ENCODE data around the gene STAG3.

STAG3 gene

DNA sequence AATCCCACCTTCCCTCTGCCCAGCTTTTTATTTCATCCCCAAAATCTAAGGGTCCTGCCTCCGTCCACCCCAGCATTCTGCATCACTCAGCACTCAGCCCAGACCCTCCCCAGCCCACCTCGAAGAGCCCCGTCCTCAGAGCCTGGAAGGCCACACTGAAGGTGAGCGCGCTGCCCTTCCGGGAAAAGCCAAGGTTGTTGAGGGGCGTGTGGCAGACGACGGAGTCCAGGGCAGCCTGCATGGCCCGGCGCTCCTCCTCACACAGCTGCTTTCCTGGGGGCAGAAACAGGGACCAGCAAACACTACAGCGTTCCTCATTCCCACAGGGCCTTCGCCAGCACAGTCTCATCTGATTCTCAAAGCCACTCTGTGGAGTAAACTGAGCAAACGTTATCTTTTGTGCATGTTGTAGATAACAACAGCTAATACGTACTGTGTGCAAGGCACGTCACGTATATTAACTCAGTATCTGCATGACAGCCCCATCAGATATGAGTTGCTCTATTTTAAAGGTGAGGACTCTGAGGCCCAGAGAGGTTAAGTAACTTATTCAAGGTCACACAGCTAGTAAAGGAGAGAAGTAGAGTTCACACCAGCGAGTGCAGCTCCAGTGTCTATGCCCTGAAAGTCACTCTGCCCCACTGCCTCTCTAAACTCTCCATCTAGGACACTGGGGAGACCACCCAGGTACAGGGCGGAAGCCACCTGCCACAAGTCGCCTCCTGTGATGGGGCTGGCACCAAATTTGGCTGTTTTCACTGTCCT is 22.0 kb upstream of the STAG3 start:
- DNase-seq (ENCODE audit: low read depth in 3 of 3): no peak

DNA sequence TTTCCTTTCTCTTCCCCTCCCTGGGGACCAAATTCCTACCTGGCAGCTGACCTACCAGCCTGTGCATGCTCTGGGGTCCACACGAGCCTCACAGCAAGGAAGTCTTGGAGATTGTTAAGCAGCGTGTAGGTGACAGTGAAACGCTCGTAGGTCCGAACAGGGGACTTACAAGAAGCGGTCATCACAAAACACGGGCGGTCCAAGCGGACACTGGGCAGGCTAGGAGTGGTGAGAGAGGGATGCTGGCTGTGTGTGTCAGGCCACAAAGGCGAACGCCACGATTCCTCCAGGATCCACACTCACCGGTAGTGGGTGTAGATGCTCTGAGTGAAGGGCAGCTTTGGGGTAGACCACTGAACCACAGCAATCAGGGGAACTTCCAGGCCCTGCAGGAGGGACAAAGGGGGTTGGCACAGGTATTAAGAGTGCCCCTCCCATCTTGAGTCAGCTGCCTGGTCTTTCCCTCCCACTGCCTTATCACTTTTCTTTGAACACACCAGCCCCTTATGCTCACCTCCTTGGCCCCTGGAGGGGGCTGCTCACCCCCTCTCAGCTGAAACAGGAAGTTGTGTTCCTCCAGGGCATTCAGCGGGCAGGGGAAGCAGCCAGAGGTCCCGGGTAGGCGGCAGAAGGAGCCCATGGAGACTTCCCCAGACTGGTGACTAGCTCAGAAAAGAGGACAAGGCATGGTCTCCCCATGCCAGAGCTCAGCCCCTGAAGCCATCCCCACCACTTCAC is 21.2 kb upstream of the STAG3 start:
- no peak for DNase-seq (ENCODE audit: low read depth in 3 of 3)

DNA sequence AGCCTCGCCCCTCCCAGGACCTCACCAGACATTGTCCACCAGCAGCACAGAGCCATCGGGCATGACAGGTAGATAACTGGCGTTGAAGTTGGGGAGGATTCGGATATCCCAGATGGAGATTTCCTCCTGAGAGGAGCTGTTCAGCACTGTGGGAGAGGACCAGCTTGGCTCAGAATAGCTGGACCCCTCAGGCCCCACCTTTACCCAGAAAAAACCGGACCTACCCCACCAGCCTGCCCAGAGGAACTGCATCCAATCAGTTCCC is 20.7 kb upstream of the STAG3 start:
- no peak for DNase-seq (ENCODE audit: low read depth in 3 of 3)

DNA sequence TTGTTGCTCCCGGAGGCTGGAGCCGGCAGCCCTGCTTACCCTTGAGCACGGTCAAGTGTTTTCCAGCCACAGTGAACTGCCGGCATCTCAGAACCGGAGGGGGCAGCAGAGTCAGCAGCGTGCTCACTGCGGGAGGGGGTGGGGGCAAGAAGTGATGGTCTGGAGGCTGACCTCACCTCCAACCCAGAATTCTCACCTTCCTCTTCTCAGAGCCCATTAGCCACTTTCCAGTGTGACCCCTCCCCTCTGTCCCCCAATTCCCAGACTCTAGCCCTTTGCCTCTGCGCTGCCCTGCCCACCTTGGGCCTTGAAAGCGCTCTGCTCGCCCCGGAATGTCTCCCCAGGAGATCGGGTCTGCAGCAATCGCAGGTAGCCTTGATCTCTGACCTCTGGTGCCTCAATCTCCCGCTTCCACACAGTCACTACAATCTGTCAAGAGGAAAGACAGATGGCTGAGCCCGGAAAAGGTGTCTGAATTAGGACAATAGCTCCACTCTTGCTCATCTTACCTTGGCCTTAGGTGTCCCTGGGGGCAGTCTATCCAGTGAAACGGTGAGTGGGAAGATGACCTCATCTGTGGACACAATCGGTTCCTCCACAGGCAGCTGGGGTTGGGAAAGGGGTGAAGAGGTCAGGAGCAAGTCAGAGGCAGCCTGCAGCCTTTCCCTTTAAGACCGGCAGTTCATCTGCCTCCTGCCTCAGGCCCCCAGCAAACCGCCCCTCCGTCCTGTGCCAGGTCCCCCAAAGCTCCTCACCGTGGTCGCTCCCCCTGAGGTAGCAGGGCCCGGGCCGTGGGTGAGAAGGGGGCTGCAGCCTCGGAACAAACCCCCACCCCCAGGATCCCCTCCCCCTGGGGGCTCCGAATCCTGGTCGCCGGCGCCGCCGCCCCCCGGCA is 20.1 kb upstream of the STAG3 start:
- DNase-seq (ENCODE audit: low read depth in 3 of 3): no peak

DNA sequence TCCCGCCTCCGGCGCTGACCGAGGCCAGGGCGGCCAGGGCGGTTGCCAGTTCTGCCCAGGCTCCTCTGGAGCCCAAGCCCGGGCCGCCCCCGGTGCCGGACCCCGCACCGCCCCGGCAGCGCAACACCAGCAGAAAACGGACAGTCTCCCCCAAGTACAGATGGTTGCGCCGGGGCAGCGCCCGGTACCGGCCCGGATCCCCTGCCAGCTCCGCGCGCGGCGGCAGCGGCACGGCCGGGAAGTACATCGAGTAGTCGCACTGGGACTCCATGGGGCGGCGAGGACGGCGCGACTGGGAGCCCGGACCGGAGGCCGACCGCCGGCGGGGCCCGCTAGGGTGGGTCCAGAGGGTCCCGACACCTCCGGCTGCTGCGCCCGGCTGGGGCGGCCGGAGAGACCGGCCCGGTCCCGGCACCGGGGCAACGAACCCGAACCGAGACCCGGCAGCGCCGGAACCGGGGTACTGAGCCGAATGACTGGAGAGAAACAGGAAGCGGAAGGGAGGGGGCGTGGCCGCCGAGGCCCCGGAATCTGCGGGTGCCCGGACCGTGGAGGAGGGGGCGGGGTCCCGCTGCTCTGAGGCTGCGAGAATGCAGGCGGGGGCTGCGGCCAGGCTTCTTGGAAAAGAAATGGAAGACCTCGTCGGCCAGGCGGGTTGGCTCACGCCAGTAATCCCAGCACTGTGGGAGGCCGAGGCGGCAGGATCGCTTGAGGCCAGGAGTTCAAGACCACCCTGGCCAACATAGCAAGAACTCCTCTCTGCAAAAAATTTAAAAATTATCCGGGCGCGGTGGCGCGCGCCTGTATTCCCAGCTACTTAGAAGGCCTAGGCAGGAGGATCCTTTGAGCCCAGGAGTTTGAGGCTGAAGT is 19.3 kb upstream of the STAG3 start, which contains the start of gene TRAPPC14:
Gene TRAPPC14 (minus strand): TSS at position 495 of the 870 bp plus-strand sequence. CDS start 224 bp downstream, at position 271.
- DNase-seq (ENCODE audit: low read depth in 3 of 3): peak; percentile 80 to 95 (median 84)

DNA sequence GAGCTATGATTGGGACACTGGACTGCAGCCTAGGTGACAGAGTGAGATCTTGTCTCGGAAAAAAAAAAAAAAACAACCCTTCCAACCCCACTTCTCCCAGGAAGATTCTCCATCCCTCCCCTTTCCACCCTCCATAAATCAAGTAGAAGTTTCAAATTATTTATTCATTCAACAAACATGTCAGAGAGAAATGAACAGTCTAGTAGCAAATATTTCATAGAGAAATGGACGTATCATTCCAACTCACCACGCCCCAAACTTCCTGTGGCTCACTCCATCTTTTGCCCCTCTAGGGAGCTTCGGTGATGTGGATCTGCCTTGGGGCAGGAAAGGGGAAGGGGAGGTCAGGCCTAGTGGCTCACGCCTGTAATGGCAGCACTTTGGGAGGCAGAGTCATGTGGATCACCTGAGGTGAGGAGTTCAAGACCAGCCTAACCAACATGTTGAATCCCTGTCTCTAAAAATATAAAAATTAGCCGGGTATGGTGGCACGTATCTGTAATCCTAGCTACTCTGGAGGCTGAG is 18.6 kb upstream of the STAG3 start:
- DNase-seq (ENCODE audit: low read depth in 3 of 3): no peak

DNA sequence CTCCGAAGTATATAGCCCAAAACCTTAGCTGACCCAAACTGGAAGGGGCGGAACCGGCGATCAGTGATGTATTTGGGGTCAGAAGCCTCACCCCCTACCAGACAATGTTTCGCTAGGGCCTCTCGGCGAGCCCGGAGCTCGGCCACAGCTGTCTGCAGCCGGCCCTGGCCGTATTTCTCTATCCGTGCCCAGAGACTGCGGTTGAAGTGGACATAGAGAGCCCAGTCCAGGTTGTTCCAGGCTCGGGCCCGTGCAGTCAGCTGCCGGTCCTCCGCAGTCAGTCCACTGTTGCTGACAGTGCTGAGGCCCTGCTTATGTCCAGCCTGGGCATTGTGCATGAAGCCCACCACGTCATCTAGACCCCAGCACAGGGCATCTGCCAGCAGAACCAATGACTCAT is 17.7 kb upstream of the STAG3 start:
- no peak for DNase-seq (ENCODE audit: low read depth in 3 of 3)

DNA sequence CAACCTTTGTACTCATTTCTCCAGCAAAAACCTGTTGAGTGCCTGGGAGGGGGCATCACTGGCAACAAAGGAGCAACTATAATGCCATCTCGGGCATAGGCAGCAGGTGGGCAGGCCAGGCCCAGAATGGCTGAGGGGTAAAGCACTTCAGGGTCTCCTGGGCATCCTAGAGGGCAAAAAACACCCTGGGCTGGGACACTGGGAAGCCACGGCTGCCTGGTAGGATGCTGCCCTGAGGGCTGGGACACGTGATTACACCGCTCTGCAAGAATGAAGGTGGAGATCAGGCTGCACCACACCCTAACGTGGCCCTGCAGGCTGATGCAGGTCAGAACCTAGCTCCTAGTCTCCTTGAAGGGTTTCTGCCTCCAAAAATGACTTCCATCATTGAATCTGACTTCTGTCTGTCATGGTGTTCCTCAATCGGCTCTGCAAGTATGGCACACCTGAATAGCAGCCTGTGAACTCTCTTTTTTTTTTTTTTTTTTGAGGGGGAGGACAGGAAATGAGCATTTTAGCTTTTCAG is 14.6 kb upstream of the STAG3 start:
- DNase-seq (ENCODE audit: low read depth in 3 of 3): no peak

DNA sequence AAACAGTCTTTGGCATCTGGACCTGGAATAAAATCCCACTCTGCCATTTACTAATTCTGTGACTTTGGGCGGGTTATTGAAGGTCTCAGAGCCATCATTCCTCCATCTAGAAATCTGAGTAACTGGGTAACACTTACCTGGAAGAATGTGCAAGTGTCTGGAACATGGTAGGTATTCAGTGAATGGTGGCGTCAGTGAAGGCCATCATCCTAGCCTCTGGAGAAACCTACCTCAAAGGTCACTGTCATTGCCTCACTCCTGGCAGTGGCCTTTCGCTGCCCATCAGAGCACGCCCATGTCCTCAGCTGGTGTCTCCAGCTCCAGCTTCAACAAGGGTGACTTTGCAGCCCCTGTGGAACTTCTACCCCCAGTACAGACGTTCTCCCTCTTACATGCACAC is 13.8 kb upstream of the STAG3 start:
- DNase-seq (ENCODE audit: low read depth in 3 of 3): no peak

DNA sequence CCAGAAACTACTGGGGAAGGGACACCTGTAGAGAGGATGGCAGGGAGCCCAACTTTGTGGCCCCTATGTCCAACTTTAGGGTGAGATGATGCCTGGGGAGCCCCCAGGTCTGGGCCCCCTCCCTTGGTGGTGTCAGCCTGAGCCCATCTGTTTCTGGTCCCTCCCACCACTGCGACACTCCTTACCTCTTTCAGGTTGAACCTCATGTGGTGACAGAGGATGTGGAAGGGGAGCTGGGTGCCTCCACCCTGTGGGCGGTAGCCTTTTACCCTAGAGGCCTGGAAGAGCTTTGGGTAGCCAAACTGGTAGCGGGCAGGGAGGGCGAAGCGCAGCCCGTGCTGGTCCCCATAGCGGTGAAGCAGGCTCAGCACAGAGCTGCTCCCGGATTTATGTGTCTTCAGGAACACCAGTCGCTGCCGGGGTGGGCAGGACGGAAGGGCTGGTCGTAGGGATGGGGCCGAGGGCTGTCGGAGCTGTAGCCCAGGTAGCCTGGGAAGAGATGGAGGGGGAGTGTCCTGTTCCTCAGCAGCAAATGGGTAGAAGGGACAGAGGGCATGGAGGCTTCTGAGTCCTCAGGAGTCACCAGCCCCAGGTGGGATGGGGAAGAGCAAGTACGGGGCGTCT is 11.3 kb upstream of the STAG3 start:
- no peak for DNase-seq (ENCODE audit: low read depth in 3 of 3)

DNA sequence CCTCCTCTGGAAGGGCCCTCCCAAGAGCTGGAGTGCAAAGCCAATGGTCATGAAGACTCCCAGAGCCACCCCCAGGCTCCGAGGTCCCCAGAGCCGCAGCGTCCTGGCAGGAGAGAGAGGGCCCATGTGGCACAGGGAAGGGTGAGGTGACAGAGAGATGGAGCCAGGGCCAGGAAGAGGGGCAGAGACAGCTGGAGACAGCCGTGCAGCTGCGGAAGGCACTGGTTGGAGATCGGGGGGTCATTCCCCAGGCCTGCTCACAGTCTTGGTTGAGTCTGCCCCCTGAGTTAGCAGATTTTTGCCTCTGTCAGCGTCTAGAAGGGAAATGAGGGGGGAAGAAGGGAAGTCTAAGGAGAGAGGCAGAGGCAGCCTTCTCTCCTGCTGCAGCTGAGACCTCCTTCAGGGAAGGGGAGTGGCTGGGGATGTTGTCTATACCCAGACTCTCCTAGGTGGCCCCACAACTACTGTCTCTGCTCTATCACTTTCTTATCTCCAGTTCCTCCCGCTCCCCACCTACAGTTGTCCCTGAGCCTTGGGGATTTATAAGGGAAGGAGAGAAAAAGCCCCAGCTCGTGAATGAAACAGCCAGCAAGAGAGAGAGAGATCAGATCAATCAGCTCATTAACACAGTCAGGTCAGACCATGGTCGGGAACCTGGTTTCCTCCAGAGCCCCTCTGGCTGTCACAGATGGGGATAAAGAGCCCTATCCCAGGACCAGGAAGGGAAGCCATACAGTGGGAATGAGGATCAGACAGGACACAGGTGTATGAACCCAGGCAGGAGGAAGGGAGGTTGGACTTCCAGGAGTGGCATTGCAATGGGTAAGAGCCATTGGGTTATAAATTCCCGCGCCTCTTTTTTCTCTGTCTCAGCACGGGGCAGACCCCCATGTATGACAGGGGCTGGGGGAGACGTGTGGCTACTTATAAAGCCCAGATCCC is 10.5 kb upstream of the STAG3 start:
- DNase-seq (ENCODE audit: low read depth in 3 of 3): no peak

DNA sequence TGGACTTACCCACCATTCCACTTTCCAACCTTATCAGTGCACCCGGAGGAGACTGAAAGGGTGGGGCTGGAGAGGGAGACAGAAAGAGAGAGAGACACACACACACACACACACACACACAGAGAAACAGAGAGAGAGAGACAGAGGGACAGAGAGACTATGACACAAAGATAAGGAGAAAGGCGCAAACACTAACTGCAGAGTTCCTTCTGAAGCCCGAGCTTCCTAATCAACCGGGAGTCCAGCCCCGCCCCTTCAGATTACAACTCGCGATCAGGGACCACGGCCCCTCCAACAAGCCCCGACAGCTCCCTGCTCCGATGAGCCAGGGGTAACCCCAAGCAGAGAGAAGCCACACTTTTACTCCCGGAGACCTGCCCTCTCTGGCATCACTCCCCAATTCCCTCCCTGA is 9.8 kb upstream of the STAG3 start:
- no peak for DNase-seq (ENCODE audit: low read depth in 3 of 3)

DNA sequence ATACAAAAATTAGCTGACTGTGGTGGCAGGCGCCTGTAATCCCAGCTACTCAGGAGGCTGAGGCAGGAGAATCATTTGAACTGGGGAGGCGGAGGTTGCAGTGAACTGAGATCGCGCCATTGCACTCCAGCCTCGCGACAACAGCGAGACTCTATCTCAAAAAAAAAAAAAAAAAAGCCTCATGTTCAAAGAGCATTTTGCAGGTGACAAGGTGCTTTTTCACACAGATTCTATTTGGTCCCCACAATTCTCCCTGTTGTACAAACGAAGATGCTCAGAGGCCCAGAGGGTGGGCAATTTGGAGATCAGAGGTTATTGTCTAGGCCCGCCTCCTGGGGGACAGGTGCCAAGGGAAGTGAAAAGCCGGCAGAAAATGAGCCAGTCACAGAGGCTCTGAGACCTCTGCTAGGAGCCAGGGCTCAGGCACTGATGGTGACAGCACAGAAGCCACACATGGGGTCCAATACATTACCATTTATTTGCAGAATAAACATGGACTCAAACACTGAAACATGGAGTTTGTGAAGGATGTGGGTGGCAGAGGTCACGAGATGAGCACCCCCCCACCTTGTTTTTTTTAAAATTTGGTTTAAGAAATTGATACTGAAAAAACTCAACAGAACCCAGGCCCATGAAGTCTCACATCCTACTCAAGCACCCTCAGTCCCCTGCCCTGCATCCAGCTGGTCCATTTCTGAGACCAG is 8.4 kb upstream of the STAG3 start:
- DNase-seq (ENCODE audit: low read depth in 3 of 3): no peak

DNA sequence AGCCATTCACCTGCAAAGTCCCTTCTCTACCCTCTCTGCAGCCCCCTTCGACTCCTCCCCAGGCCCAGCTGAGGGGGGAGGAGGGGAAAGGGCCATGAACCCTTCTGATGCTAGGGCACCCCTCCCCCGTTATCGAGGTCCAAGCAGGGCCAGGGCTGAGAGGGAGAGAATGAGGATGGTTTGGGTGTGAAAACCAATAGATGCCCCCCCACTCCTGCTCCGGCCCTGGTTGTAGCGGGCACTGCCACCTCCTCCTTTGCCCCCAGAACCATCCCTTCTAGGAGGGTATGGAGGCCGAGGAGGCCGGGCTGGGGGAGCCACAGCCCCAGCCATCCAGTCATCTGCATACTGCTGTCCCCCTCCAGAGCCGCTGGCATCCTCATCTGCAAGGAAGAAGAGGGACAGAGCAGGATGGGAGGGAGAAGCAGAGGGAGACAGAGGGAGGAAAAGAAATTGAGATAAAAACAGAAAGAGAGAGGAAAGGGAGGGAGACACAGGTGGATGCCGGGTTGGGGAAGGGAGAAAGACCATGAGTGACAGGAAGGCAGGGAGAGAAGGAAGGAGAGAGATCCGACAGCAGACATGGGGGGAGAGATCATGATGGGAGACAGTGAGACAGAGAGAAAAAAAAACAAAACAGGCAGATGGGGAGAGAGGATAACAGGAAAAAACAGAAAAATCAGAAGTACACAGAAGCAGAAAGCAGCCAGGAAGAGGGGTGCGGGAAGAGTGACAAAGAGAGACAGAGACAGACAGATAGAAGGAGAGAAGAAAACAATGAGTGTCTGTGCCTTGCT is 7.4 kb upstream of the STAG3 start:
- no peak for DNase-seq (ENCODE audit: low read depth in 3 of 3)

DNA sequence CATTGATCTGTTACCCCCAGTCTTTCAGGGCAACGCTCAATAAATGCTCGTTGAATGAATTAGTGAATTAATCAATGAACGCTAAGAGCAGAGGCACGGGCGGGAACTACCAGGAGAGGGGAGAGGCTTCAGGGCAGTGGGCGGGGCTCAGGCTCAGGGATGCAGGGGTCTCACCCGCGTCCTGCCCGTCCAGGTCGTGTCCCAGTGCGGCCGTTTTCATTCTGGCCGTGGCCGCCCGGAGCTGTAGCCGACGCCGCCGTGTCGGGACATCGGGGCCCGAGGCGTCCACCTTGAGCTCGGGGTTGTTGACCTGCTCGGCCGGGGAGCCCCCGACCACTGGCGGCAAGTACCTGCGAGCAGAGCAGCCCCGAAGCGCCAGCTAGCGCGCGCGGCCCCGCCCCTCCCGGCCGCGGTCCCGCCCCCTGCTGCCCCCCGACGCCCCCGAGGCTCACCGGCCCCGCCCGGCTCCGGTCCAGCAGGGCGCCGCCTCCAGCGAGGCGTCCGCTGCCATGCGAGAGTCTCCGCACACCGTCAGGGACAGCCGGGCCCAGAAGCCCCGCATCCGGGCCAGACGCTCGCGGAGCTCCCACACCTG is 6.5 kb upstream of the STAG3 start:
- no peak for DNase-seq (ENCODE audit: low read depth in 3 of 3)

DNA sequence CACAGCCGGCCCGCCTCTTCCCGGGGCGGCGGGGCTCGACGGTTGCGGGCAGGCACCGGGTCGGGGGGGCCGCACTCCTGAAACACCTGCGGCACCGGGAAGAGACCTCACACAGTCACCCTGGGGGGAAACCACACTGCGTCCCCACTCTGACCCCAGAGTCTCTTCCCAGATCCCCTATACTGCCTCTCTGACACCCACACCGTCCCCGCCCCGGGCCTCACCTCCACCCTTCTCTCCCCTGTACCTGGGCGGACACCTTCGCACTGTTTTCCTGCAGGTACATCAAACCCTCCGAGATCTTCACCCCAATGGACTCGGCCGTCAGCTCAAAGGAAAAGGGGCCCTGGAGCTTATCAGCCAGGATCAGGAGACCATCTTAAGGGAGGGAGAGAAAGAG is 5.9 kb upstream of the STAG3 start:
- DNase-seq (ENCODE audit: low read depth in 3 of 3): no peak

DNA sequence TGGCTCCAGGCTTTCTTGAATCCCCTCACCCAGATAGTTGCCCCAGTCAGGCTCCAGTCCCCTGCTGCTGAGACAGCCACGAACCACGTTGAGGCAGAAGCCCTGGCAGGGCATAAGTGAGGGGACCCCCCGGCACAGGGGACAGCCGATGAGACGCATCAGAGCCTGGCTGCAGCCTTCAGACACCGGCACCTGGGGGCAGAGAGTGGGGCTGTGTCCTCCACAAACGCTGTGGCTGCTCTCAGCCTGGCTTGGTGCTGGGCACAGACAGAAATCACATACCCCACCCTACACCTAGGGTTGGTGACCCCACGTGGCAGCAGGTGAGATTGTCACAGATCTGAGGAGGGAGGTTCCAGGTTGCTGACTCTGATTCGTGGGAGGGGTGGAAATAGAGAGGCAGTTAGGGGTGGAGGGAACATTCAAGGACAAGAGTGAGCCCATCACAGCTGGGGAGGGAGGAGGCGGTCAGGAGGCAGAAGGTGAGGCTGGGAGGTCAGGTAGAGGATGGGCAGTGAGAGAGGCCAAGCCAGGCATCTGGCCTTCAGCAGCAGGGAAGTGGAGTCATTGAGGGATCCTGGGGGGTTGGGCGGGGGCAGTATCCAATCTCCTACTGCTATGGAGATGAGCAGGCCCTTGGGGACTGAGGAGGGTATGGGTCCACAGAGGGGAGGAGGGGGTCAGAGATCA is 3.8 kb upstream of the STAG3 start:
- no peak for DNase-seq (ENCODE audit: low read depth in 3 of 3)

Measured in stimulated activated CD4-positive, alpha-beta T cell treated with anti-CD3 and anti-CD28 coated beads, TNF-alpha, amount 100 ng/mL, for 48 hours (primary cell).